ENCODE data around the gene NGEF.

The NGEF gene

DNA sequence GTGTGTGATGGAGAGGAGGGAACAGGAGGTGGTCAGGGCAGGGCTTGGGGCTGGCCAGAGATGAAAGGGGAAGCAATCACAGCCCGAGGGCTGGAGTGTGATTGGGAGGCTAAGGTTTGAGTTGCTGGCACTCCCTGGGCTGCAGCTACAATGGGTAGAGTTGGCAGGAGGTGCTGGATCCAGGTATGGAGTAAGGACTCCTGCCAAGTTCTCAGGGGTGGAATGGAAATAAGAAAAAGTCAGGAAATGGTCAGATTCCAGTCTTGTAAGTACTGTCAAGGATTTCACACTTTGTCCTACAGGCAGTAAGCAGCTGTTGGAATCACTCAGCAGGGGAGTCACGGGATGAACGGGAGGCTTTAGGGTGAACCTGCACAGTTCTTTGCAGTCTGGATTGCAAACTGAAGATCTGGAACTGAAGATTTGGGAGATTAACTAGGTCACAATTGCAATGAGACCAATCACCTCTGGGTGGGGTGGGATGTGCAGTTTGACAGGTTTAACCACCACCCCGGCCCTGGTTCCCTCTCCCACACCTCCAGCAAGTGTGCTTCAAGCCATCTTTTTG lies 36.2 kb upstream of the NGEF start:
- TF ChIP-seq CTCF (conservative IDR thresholded peaks at IDR 0.05; ENCODE audit: low read depth, low read length) = no peak
- H3K4me3 ChIP-seq (ENCODE audit: low read length) = no peak overlapping the region
- DNase-seq (ENCODE audit: low read depth) = no peak

- no peak for DNase-seq (ENCODE audit: low read depth)
- H3K4me3 ChIP-seq (ENCODE audit: low read length) = no peak overlapping the region
- no peak for TF ChIP-seq CTCF (conservative IDR thresholded peaks at IDR 0.05; ENCODE audit: low read depth, low read length)
These were observed 35.6 kb upstream of the NGEF start for GRCh38 chr2:233048569-233049193.

DNA sequence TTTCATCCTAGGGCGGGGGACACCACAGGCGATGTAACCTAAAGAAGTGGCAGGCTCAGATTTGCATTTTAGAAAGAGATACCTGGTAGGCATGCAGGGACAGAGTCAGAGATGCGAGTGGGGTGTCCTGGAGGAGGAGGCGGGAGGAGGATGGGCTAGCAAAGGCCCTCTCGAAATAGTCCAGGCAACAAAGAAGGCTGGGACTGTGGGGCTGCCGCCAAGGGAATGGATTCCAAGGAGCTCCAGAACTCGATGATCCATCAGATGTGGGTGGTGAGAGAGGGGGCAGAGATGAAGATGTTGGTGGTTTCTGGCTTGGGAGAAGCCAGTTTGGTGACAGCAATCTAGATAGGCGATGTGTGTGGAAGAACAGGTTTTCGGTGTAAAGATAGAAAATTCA lies 34.6 kb upstream of the NGEF start:
- no peak for DNase-seq (ENCODE audit: low read depth)
- no peak for TF ChIP-seq CTCF (conservative IDR thresholded peaks at IDR 0.05; ENCODE audit: low read depth, low read length)
- no peak overlapping the region for H3K4me3 ChIP-seq (ENCODE audit: low read length)

DNA sequence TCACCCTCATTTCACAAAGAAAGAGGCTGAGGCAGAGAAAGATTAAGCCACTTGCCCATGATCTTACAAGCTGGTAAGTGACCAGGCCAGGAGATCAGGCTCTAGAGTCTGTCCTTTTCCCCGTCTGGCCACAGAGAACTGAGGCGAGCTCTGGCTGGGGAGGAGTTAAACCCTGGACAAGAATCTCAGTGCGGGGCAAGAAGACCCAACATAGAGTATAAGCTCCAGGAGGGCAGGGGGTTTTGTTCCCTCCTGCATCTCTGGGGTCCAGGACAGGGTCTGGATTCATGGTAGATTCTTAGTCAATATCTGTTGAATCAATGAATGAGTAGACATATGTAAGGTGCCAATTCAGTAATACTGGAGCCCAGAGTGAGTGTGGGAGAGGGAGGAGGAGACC lies 34.1 kb upstream of the NGEF start:
- DNase-seq (ENCODE audit: low read depth) = no peak
- H3K4me3 ChIP-seq (ENCODE audit: low read length) = no peak overlapping the region
- TF ChIP-seq CTCF (conservative IDR thresholded peaks at IDR 0.05; ENCODE audit: low read depth, low read length) = no peak

GRCh38 chr2:233044974-233045605 lies 32.0 kb upstream of the NGEF start:
- DNase-seq (ENCODE audit: low read depth) = no peak
- no peak for TF ChIP-seq CTCF (conservative IDR thresholded peaks at IDR 0.05; ENCODE audit: low read depth, low read length)
- H3K4me3 ChIP-seq (ENCODE audit: low read length) = no peak overlapping the region

- DNase-seq (ENCODE audit: low read depth) = no peak
- no peak overlapping the region for H3K4me3 ChIP-seq (ENCODE audit: low read length)
- TF ChIP-seq CTCF (conservative IDR thresholded peaks at IDR 0.05; ENCODE audit: low read depth, low read length) = no peak
These were observed 29.5 kb upstream of the NGEF start for GRCh38 chr2:233042549-233042948.
